Frontal cortex (tissue), 4 donors: Measurements from ENCODE around the gene KRT34. TPM values are rescaled to one million over a fixed set of nuclear protein-coding genes. Genes with fewer than 3 reads are reported as not detected.
"Not testable (repeated sequence)": the region's sequence is repeated elsewhere in the genome, so short reads cannot be mapped to it uniquely, and the experiment has no call there.

Experiments
- DNase-seq, 2 donors: peaks; one replicate each; pipeline ENCODE4 v3.0.0; 2012; ENCODE audit warnings: low spot score in 2 of 2
- FAIRE-seq: peaks from 2 replicates; lab custom pipeline; 2012; peaks lifted over from hg19 to GRCh38; lab: Jason Lieb, UNC
- total RNA-seq: library from RNA; depleted of rRNA; stranded (reverse); fragments of >200 nt; gene quantifications from one replicate; pipeline ENCODE4 v1.2.3, GENCODE V29; 2014
- donor health status: control.
- donor health status: control.
- donor health status: control.

KRT34 gene
- 0.41 TPM for total RNA-seq

DNA sequence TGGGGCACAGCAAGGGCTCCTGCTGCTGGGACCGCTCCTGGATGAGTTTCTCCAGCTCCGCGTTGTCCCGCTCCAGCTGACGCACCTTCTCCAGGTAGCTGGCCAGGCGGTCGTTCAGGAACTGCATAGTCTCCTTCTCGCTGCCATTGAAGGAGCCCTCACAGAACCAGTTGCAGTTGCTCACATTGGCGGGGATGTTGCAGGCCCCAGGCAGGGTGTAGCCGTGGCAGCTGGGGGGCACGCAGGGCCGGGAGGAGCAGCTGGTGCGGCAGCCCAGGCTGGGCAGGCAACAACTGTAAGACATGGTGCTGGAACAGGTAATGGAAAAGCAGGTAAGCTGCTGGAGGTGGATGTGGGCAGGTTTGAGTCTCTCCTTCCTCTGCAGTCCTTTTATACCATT lies at the start of gene KRT34:
TSS of gene KRT34 (minus strand) at position 364 of the 400 bp plus-strand sequence. CDS start at position 304, 60 bp downstream.
- not testable (repeated sequence) for FAIRE-seq, DNase-seq

DNA sequence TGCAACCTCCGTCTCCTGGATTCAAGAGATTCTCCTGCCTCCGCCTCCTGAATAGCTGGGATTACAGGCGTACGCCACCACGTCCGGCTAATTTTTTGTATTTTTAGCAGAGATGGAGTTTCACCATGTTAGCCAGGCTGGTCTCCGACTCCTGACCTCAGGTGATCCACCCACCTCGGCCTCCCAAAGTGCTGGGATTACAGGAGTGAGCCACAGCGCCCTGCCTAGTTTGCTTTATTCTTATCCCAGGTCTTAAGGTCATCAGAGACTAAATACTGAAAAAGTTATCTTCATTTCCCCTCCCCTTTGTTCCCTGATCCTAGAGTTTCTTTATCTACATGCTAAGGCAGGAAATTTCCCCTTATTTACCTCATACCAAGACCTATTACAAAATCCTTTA lies 48.3 kb upstream of the KRT34 start:
- FAIRE-seq = not testable (repeated sequence)

DNA sequence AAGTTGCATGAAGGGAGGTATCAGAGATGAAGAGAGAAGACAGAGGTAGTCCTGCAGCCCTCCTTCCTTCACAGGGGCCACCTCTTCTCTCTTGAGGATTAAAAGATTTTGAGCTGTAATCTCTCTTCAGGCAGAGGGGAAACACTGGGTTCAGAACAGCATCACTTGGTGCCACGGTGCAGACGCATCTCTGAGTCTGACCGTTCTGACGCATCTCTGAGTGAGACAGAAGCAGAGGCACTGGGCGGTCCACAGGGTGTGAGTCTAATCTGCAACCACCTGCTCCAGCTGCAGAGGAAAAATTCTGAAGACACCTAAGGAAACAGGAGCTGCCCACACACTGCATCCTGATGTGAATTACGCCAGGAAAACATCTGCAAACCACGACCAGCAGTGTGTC lies 47.6 kb upstream of the KRT34 start:
- FAIRE-seq (no peak), DNase-seq (no peak)

More for the DNA sequence above, 48.3 kb upstream of the KRT34 start:
- DNase-seq = not testable (repeated sequence)

DNA sequence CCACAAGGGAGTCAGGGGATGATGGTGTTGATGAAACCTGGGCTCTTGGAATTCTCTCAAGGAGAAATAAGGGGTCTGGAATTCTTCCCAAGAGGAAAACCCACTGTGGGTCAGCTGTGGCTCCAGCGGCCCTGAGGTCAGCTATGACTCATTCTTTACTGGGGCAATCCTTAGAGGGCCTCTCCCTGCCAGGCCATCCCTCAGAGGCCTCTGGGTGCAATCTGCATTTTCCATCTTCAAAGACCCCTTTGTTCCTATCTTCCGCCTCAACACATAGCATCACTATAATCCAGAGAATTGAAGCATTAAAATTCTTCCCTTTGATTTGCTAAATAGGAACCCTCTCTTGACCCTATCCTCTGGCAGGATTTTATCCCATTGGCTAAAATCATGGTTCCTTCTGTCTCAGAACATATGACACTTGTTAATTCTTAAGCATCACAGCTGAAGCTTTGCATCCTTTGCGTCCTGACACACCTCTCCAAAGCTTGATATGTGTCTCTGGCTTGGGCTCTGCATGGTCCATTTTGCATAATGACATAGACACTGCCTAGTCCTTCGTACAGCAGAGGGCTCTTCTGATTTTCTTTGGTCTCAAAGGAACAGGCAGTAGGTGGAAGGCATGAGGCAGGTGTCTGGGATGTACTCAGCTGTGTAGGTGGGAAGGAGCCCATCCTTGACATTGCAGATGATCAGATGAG lies 46.6 kb upstream of the KRT34 start:
- DNase-seq (no peak), FAIRE-seq (no peak)

DNA sequence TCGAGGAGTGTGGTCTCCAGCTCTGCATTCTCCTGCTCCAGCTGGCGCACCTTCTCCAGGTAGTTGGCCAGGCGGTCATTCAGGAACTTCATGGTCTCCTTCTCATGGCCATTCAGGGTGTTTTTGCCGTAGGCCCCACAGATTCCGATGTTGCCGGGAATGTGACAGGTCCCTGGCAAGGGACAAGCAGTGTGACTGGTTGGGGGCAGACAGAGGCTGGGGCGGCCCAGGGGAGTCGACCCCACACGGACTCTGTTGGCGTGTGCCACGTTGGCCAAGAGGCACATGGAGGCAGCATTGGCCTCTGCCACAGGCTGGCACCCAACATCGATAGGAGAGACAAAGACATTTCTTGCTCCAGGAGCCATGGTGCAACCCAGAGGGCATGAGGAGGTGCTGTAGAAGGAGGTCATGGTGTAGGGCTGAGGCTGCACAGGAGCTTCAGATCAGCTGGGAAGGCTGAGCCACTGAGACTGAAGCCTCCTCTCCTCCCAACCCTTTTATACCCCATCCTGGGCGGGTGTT lies 42.1 kb upstream of the KRT34 start, which contains the start of gene KRT37:
TSS of gene KRT37 (minus strand) at position 475 of the 525 bp plus-strand sequence. CDS start at position 413, 62 bp downstream.
- DNase-seq (no peak), FAIRE-seq (no peak)

DNA sequence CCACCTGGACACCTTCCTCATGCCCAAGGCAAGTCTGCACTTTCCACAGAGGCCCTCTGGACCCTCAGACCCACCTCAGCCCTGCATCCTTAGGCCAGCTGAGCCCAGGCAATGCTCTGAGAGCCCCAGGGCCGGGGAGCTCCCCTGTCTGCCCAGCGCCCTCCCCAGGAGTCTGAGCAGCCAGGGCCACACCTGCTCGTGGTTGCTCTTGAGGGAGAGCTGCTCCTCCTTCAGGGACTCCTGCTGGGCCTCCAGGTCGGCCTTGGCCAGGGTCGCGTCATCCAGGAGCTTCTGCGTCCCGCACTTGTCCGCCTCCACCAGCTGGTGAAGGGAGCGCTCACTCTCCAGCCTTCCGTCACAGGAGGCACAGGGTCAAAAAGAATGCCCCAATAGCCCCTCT lies 40.5 kb upstream of the KRT34 start:
- not testable (repeated sequence) for DNase-seq, FAIRE-seq

DNA sequence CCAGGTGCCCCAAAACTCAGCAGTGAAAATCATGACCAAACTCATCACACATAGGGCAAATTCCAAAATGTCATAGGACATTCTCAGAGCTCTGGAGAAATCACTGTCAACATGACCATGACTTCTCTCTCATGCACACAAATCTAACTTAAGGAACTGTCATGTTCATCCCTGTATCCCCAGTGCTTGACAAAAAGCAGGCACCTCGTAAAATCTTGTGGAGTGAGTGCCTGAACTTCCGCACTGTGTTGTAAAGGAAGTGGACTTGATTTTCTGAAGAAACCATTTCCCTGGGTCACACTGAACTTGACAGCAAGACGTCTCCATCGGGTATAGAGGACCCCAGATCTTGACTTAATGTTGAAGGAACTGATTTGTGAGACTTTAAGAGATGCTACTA lies 39.5 kb upstream of the KRT34 start:
- no peak for FAIRE-seq
- DNase-seq = no peak

DNA sequence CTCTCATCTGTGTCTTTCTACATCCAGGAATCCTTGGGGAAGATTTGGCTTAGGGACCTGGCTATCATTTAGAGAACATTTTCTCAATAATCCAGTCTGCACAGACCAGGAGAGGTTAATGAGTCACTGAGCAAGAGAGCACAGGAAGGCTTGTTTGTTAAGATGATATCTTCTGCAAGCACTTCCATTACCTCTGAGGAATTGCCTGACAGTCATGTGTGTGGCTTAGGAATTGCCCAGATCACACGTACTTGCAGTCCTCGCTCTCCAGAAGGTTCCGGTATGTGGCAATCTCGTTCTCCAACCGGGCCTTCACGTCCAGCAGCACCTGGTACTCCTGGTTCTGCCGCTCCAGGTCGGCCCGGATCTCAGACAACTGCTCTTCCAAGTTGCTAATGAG lies 39.0 kb upstream of the KRT34 start:
- FAIRE-seq (no peak), DNase-seq (no peak)

DNA sequence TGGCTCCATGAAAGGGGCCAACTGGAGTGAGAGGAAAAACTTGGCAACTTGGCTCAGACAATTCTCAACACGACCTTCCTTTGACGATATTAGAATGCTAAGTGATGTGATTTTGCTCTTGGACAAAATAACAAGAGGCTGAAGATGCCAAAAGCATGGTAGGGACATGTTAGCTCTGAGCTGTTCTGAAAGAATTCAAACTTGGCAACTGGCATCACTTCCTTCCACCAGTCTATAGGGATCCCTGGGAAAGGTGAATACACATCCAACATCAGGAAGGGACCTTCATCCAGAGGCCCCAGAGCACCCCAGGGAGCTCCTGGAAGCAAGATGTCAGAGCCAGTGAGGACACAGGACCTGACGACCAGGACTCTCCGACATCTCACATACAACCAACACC lies 38.0 kb upstream of the KRT34 start:
- FAIRE-seq = no peak

DNA sequence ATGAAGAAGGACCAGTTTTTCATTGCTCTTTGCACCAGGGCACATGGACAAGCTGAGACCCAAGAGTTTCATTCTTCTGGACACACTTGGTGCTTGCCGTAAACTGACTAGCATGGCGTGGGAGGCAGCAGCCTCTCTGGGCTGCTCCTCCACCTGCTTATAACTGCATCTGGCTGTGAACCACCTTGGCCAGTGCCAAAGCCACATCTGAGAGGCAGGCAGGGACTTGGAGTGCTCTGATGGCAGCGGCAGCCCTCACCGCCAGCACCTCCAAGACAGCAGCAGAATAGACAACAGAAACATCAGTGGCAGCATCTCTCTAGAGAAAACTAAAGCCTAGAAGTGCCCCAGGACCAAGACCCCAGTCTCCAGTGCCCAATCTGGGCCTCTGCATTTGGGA lies 37.6 kb upstream of the KRT34 start:
- no peak for DNase-seq
- no peak for FAIRE-seq

More for the DNA sequence above, 38.0 kb upstream of the KRT34 start:
- no peak for DNase-seq

DNA sequence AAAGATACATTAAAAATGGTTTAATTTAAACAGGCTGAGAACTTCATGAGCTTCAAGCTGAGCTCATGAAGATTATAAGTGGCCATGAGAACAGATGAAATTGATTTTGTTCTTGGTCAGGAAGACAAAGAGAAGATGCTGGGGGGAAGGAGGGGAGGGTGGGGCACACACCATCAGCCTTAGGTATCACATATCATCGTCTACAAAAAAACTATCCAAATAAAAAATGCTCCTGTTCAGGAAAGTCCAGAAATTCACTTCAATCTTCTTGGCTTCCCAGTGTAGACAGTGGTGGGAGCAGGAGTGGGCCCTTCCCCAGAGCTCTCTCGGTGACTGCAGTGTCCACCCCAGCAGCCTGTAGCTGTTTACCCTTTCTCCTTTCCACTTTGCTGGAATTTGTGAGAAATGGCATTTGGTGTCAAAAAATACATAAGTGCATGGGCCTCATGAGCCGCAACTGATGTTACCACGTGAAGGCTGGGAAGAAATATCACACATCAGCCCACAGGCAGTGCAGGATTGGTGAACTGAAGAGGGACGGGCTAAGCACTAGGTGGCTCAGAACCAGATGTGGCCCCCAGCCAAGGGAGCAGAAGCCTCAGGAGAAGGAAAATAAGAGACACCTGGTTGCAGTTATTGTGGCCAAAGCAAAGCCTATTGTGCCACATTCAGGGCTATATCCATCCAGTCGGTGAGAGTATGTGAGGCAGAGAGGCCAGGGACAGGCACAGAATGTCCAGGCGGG lies 36.2 kb upstream of the KRT34 start:
- DNase-seq = no peak
- no peak for FAIRE-seq

DNA sequence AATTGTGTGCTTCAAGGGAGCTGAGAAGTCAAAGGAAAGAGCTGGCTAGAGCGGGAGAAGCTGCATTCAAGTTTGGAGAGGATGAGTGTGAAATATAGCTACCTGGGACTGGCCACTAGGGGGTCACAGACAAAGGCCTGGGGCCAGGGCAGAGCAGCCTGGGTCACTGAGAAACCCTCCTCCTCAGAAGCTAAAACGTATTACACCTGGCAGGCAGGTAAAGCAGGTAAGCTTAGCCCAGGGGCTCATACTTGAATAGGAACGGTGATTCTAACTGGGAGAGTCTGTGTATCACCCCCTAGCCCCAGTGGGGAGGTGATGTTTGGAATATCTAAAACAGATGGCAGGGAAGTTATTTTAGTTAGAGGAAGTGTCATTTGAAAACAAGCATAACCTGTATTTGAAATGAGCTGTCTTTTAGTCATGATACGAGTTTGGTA lies 35.5 kb upstream of the KRT34 start:
- DNase-seq = no peak
- no peak for FAIRE-seq

DNA sequence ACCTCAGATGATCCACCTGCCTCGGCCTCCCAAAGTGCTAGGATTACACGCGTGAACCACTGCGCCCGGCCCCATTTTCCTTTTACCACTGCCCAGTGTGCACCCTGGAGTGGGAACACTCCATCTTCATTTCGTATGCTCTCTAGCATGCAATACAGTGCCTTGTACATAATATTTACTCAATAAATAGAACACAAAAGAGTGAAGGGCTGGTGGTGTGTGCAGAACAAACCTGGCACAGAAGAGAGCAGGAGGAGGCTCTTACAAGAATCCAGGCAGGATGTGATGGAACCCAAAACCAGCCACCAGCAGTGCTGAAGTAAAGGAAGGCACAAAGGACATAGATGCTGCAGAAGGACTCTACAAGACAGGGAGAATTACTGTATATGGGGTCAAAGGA lies 35.0 kb upstream of the KRT34 start:
- DNase-seq (no peak), FAIRE-seq (no peak)

DNA sequence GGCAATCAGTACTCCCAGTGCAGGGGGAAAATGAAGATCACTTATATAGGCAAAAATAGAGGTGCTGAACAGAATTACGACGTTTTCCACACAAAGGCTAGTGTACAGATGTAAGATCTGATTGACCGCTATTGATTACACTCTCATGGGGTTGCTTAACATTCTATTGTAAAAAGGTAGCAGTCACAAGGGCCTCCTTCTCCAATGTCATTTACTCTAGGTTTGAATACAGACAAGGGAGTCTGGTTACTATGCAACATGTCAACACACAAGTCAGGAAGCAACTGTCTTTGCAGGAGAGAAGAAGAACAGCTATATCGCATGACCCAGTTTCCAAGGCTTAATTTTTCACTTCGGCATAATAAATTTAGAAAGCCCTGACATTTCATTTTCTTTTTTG lies 34.4 kb upstream of the KRT34 start:
- FAIRE-seq = no peak
- DNase-seq = no peak

DNA sequence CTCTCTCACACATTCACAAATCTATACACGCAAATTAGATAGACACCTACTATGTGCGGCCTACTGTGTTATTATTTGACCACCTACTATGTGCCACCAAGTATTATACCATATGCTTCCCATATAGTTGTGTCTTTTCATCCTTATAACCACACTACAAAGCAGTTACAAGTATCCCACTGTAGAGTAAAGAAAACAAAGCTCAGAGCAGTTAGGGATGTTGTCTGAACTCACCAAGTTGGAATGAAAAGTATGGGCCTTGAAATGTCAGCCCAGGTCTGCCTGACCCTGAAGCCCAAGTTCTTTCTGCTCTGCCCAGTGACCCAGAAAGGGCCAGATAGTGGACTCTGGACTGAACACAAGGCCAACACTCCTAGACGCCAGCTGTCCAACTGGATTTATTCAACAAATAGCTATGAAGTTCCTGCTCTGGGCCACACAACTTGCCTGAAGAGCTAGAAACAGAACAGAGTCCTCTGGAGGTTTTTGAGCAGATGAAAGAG lies 33.8 kb upstream of the KRT34 start:
- FAIRE-seq (no peak), DNase-seq (no peak)

DNA sequence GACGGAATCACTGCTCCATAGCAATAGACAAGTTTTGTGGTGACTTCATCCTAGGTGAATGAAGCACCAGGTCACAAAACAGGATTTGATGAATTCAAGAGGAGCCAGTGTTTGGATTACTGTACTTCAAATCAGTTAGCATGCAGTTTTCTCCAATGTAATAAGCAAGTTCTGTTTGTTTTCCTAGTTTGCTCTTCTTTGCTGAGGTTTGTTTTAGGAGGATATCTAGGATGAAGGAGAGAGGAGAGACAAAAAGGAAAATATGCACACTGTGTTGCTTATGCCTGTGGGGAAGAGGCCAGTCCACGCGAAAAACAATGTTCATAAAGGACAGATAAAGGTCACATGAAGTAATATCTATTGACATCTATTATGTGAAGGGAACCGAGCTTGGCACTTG lies 33.3 kb upstream of the KRT34 start:
- DNase-seq = no peak
- FAIRE-seq = no peak

DNA sequence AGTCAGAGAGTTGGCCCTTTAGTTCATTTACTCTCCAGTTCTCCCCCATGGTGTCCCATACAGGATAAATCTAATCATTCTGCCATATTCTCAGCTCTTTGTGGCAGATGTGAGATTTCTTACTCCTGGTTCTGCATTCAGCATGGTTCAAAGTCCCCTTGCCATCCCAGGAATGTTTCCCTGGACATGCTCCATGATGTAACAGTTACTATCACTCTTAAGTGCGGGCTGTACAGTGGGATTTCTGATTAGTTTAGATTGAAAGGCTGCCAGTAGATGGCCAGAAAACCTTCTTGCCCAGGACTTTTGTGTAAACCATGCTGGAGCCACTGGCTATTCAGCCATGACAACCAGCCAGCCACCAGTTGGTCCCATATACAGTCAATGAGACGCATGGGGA lies 31.9 kb upstream of the KRT34 start:
- FAIRE-seq = no peak
- DNase-seq = no peak

DNA sequence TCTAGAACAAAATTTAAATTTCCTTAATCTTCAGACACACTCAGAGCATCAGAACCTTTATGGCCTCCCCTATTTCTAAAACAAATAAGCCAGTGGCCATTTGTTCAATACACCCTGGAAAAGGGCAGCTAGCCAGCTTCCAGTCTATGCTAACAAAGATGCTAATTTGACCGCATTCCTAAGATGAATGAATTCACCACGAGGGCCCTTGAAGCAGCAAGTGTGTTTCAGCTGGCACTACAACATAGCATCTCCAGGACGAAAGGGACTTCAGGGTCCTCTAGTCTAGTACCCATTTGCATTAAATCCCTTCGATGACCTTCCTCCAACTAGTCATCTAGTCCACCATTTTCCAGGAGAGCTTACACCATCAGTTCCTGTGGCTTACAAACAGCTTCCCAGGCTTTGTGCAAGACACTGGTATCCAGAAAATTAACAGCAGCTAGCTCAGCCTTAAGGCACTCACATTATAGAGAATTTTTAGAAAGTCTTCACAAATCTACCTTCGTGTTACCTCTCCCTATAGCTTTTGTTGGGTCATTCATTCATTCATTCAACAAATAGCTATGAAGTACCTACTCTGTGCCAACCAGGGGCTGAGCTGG lies 31.3 kb upstream of the KRT34 start:
- no peak for DNase-seq
- FAIRE-seq = no peak

DNA sequence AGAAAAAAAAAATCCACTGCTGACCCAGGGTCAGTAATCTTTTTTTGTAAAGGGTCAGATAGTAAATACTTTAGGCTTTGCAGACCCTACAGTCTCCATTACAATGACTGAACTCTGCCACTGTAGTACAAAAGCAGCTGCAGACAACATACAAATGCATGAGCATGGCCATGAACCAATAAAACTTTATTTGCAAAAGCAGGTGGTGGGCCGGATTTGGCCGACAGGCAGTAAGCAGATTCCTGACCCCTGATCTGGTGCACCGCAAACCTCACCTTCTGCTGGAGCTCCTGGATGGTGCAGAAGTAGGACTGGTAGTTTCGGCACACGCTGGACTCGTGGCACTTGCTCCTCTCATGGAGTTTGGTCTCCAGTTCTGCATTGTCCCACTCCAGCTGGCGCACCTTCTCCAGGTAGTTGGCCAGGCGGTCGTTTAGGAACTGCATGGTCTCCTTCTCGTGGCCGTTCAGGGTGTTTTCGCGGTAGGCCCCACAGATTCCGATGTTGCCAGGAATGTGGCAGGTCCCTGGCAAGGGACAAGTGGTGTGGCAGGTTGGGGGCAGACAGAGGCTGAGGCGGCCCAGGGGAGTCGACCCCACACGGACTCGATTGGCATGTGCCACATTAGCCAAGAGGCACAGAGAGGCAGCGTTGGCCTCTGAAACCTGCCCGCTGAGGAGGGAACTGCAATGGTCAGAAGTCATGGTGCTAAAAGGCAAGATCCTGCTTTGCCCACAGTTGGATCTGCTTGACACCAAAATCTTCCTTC lies 29.1 kb upstream of the KRT34 start:
- no peak for FAIRE-seq
- no peak for DNase-seq

DNA sequence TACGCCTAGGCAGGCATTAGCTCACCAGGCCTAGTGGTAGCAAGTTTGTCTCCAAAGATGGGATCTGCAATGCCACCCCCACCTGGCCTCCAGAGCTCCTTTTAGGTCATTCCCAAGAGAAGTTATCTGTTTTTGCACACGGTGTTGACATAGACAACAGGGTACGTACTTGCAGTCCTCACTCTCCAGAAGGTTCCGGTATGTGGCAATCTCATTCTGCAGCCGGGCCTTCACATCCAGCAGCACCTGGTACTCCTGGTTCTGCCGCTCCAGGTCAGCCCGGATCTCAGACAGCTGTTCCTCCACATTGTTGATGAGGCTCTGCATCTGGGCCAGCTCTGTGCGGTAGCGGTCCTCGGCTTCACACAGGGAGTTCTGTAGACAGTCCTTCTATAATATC lies 25.1 kb upstream of the KRT34 start:
- no peak for FAIRE-seq
- DNase-seq = no peak
